Measurements from ENCODE around the gene MMAB. TPM values are rescaled to one million over a fixed set of nuclear protein-coding genes. Genes with fewer than 3 reads are reported as not detected.
"Not testable (repeated sequence)": the region's sequence is repeated elsewhere in the genome, so short reads cannot be mapped to it uniquely, and the experiment has no call there.

Gene MMAB
- total RNA-seq, 1 donor from 2014 or later: 38.1 TPM

DNA sequence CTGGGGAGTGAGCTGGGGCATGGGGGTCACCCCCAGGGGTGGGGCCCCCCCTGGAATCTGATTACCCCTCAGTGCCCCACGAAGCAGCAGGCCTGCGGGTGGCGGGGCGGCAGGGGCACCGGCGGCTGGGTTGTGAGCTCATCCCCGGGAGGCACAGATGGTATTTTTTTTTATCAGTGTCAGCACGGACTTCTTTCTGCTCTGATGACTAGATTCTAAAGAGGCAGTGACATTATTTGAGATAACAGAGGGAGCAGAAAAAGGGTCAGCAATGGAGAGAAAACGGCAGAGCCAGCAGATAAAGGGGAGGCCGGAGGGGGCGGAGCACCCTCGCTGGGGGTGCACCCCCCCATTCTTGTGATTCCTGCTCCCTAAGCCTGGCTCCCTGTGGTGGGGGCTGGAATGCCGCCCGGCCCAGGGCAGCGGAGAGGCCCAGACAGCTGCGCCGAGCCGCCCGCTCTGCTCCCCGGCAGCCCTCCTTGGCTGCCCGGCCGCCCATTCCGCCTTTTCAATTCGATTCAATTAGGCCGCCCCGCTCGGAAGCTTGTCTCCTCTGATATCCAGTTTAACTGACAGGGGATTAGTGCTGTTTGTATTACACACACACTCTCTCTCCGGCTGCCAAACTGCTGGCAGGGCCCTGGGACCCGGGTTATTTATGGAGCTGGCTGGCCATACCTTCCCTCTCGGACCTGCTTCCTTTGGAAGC is 33.2 kb upstream of the MMAB start:
- H3K36me3 Mint-ChIP-seq: no peaks in the 10 kb centered on the region
- H3K4me1 Mint-ChIP-seq (ENCODE audit: unreplicated experiment): peaks cover 12% of the 10 kb centered on the region
- TF ChIP-seq, protein P1, sequence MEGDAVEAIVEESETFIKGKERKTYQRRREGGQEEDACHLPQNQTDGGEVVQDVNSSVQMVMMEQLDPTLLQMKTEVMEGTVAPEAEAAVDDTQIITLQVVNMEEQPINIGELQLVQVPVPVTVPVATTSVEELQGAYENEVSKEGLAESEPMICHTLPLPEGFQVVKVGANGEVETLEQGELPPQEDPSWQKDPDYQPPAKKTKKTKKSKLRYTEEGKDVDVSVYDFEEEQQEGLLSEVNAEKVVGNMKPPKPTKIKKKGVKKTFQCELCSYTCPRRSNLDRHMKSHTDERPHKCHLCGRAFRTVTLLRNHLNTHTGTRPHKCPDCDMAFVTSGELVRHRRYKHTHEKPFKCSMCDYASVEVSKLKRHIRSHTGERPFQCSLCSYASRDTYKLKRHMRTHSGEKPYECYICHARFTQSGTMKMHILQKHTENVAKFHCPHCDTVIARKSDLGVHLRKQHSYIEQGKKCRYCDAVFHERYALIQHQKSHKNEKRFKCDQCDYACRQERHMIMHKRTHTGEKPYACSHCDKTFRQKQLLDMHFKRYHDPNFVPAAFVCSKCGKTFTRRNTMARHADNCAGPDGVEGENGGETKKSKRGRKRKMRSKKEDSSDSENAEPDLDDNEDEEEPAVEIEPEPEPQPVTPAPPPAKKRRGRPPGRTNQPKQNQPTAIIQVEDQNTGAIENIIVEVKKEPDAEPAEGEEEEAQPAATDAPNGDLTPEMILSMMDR (conservative IDR thresholded peaks at IDR 0.05): no peak
- no peak overlapping the region for H3K27ac Mint-ChIP-seq
- no peaks in the 10 kb centered on the region for H3K9me3 Mint-ChIP-seq
- H3K27me3 Mint-ChIP-seq: peaks cover 41% of the 10 kb centered on the region
- DNase-seq (ENCODE audit: extremely low spot score, unreplicated experiment): no peak
- H3K4me3 Mint-ChIP-seq: no peak overlapping the region

DNA sequence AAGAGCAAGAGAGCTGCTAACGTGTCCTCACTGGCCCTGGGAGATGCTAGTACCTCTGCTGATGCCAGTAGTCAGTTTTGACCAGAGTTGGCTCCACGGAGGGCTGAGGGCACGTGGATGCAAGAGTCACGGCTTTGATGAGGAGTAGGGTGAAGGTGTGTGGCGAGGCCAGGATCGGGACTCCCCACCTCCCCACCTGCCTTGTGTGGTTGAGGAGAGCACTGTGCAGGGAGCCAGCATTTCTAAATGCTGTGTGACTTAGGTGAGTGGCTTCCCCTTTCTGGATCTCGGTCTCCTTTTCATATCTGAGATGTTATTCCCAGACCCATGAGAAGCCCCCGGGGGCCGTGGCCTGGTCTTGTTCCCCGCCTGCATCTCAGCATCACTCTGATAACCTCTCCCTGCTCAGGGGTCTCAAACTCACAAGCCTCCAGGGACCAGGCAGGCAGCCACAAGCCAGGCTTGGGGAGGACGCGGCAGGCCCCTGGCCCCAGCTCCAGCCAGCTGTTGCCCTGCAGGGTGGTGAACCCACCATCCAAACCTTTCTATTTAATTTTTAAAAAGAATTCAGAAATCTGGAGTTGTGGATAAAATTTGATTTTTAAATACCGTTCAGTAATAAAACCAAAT is 32.4 kb upstream of the MMAB start:
- DNase-seq (ENCODE audit: extremely low spot score, unreplicated experiment): no peak
- Mint-ChIP-seq H3K4me1 (ENCODE audit: unreplicated experiment) (peaks cover 12% of the 10 kb centered on the region), H3K27ac (no peak overlapping the region), H3K36me3 (no peaks in the 10 kb centered on the region), H3K27me3 (peaks cover 33% of the 10 kb centered on the region), H3K9me3 (no peaks in the 10 kb centered on the region), H3K4me3 (no peak overlapping the region)
- TF ChIP-seq, protein P1 (conservative IDR thresholded peaks at IDR 0.05): no peak

DNA sequence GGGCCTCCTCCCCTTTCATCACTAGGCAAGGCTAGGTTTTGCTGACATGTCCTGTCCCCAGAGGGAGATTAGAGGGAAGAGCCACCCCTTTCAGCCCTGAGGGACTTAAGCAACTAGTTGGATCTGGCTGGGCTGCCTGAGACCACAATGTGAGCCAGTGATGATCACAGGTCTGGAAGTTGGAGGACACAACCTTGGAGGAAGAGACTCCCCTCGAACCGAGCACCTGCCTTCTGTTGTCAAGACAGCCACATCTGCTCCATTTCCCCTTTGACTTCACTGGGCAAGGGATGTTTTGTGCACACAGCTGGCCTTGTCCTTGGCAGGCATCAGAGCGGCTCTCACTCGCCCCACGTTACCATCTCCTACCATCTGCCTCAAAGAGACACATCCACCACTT is 31.7 kb upstream of the MMAB start:
- Mint-ChIP-seq H3K4me3 (no peak overlapping the region), H3K27ac (no peak overlapping the region), H3K4me1 (ENCODE audit: unreplicated experiment) (peaks cover 12% of the 10 kb centered on the region), H3K36me3 (no peaks in the 10 kb centered on the region), H3K27me3 (peaks cover 30% of the 10 kb centered on the region), H3K9me3 (no peaks in the 10 kb centered on the region)
- TF ChIP-seq, protein P1 (conservative IDR thresholded peaks at IDR 0.05): no peak
- DNase-seq (ENCODE audit: extremely low spot score, unreplicated experiment): no peak

DNA sequence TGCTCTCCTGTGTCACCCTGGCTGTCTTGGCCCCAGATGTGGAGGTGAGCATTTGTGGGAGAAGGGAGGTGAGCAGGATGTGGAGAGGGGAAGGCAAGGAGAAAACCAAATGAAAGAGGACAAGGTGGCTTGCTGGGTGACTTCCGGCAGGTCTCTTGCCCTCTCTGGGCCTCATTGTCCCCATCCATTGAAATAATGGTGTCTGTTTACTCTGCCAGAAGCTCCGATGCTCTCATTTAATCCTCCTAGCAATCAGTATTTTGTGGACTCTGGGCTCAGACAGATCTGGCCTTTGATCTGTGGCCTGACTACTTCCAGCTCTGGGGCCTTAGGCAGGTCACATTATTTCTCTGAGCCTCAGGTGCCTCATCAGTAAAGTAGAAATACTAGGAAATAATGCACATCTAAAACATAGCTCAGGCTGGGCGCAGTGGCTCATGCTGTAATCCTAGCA is 30.9 kb upstream of the MMAB start:
- no peak for DNase-seq (ENCODE audit: extremely low spot score, unreplicated experiment)
- TF ChIP-seq, protein P1 (conservative IDR thresholded peaks at IDR 0.05): no peak
- Mint-ChIP-seq H3K9me3 (no peaks in the 10 kb centered on the region), H3K27me3 (peaks cover 23% of the 10 kb centered on the region), H3K27ac (no peak overlapping the region), H3K4me3 (no peak overlapping the region), H3K36me3 (no peaks in the 10 kb centered on the region), H3K4me1 (ENCODE audit: unreplicated experiment) (peaks cover 12% of the 10 kb centered on the region)

DNA sequence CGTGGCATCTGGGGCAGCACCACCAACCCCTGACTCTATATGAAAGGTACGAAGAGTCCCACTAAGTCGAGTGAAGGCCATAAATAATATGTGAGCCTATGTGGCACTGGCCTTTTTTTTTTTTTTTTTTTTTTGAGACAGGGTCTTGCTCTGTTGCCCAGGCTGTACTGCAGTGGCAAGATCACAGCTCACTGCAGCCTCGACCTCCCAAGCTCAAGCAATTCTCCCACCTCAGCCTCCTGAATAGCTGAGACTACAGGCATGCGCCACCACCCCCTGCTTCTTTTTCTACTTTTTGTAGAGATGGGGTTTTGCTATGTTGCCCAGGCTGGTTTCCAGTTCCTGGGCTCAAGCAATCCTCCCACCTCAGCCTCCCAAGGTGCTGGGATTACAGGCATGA is 28.8 kb upstream of the MMAB start:
- H3K36me3 Mint-ChIP-seq; H3K4me3 Mint-ChIP-seq; DNase-seq (ENCODE audit: extremely low spot score, unreplicated experiment); H3K9me3 Mint-ChIP-seq; H3K27ac Mint-ChIP-seq: not testable (repeated sequence)
- peaks cover 11% of the 10 kb centered on the region for H3K27me3 Mint-ChIP-seq
- peaks cover 20% of the 10 kb centered on the region for H3K4me1 Mint-ChIP-seq (ENCODE audit: unreplicated experiment)

DNA sequence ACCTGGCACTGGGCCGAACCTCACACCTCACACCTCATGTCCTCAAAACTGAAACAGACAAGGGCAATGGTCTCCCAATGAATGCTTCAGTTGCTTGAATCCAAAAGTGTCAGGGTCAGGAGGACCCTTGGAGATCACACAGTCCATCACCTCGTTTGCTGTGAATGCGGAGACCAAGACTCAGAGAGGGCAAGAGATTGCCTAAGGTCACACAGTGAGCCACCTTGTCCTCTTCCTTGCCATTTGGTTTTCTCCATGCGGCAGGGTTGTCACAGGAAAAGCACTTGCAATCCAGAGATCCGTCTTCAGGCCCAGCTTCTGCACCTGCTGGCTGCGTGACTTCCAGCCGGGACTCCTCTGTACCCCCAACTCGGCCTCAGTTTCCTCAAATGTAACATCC is 28.3 kb upstream of the MMAB start:
- no peak overlapping the region for H3K4me3 Mint-ChIP-seq
- peaks cover 11% of the 10 kb centered on the region for H3K27me3 Mint-ChIP-seq
- DNase-seq (ENCODE audit: extremely low spot score, unreplicated experiment): no peak
- peaks cover 20% of the 10 kb centered on the region for H3K4me1 Mint-ChIP-seq (ENCODE audit: unreplicated experiment)
- peak overlapping the region; percentile 9 for H3K27ac Mint-ChIP-seq
- no peaks in the 10 kb centered on the region for H3K9me3 Mint-ChIP-seq
- TF ChIP-seq, protein P1 (conservative IDR thresholded peaks at IDR 0.05): no peak
- no peaks in the 10 kb centered on the region for H3K36me3 Mint-ChIP-seq
